Measurements from ENCODE around the gene BCKDK. TPM values are rescaled to one million over a fixed set of nuclear protein-coding genes. Genes with fewer than 3 reads are reported as not detected.

BCKDK gene
- total and polyA plus RNA-seq, 4 donors = 16.2 to 61.8 (median 33.9) TPM

GRCh38 chr16:31145398-31145990 lies 37.3 kb downstream of the BCKDK start:
- no peak for TF ChIP-seq CTCF (IDR thresholded peaks at IDR 0.05; ENCODE audit: control extremely low read depth, extremely low read depth)
- peaks cover 5 to 16% (median 9%) of the 10 kb centered on the region in 5 donors for H3K4me1 ChIP-seq (ENCODE audit: control insufficient read depth in 5 of 5, insufficient read depth in 5 of 5, low read length in 5 of 5)
- peaks cover 0 to 24% (median 15%) of the 10 kb centered on the region in 3 donors for H3K27me3 ChIP-seq (ENCODE audit: control insufficient read depth in 3 of 3, insufficient read depth in 3 of 3, low read length in 2 of 3)
- ATAC-seq (ENCODE audit: insufficient read depth, low FRiP score) = no peak
- no peak for DNase-seq
- no peaks in the 10 kb centered on the region for H3K9me3 ChIP-seq (ENCODE audit: control insufficient read depth in 4 of 4, insufficient read depth in 3 of 4, low read length in 3 of 4)
- no peaks in the 10 kb centered on the region for H3K36me3 ChIP-seq (ENCODE audit: control insufficient read depth in 4 of 4, insufficient read depth in 4 of 4, low read length in 4 of 4)
- no peak overlapping the region for H3K27ac ChIP-seq (ENCODE audit: low read depth in 1 of 2, low read length in 1 of 2)
- 77 to 78% methylated on average over 12 of the region's 12 CpGs for WGBS, 2 donors
- H3K9ac ChIP-seq (ENCODE audit: insufficient read depth in 1 of 2, low read length in 2 of 2) = no peak overlapping the region
- no peak overlapping the region for H3K4me3 ChIP-seq

- WGBS, 2 donors = 90 to 100% methylated on average over 3 of the region's 3 CpGs
These were observed 39.4 kb downstream of the BCKDK start for GRCh38 chr16:31147574-31147973.

GRCh38 chr16:31148281-31148728 lies 40.1 kb downstream of the BCKDK start:
- H3K27ac ChIP-seq (ENCODE audit: low read depth in 1 of 2, low read length in 1 of 2) = no peak overlapping the region
- no peak for TF ChIP-seq CTCF (IDR thresholded peaks at IDR 0.05; ENCODE audit: control extremely low read depth, extremely low read depth)
- no peaks in the 10 kb centered on the region for H3K4me1 ChIP-seq (ENCODE audit: control insufficient read depth in 5 of 5, insufficient read depth in 5 of 5, low read length in 5 of 5)
- DNase-seq (peak in 1 of 3 donors; percentile 20), ATAC-seq (ENCODE audit: insufficient read depth, low FRiP score) (peak; percentile 85)
- no peak overlapping the region for H3K4me3 ChIP-seq
- no peaks in the 10 kb centered on the region for H3K36me3 ChIP-seq (ENCODE audit: control insufficient read depth in 4 of 4, insufficient read depth in 4 of 4, low read length in 4 of 4)
- no peaks in the 10 kb centered on the region for H3K9me3 ChIP-seq (ENCODE audit: control insufficient read depth in 4 of 4, insufficient read depth in 3 of 4, low read length in 3 of 4)
- H3K9ac ChIP-seq (ENCODE audit: insufficient read depth in 1 of 2, low read length in 2 of 2) = no peak overlapping the region
- H3K27me3 ChIP-seq (ENCODE audit: control insufficient read depth in 3 of 3, insufficient read depth in 3 of 3, low read length in 2 of 3) = peaks cover 0 to 24% (median 15%) of the 10 kb centered on the region in 3 donors
- 26 to 43% methylated on average over 39 to 40 of the region's 40 CpGs for WGBS, 2 donors

More at GRCh38 chr16:31147574-31147973, 39.4 kb downstream of the BCKDK start:
- no peaks in the 10 kb centered on the region for H3K9me3 ChIP-seq (ENCODE audit: control insufficient read depth in 4 of 4, insufficient read depth in 3 of 4, low read length in 3 of 4)
- no peak overlapping the region for H3K4me3 ChIP-seq
- peaks cover 0 to 24% (median 15%) of the 10 kb centered on the region in 3 donors for H3K27me3 ChIP-seq (ENCODE audit: control insufficient read depth in 3 of 3, insufficient read depth in 3 of 3, low read length in 2 of 3)
- H3K36me3 ChIP-seq (ENCODE audit: control insufficient read depth in 4 of 4, insufficient read depth in 4 of 4, low read length in 4 of 4) = no peaks in the 10 kb centered on the region
- no peak for TF ChIP-seq CTCF (IDR thresholded peaks at IDR 0.05; ENCODE audit: control extremely low read depth, extremely low read depth)
- peaks cover 0 to 5% (median 0%) of the 10 kb centered on the region in 5 donors for H3K4me1 ChIP-seq (ENCODE audit: control insufficient read depth in 5 of 5, insufficient read depth in 5 of 5, low read length in 5 of 5)
- no peak for DNase-seq
- H3K9ac ChIP-seq (ENCODE audit: insufficient read depth in 1 of 2, low read length in 2 of 2) = no peak overlapping the region
- H3K27ac ChIP-seq (ENCODE audit: low read depth in 1 of 2, low read length in 1 of 2) = no peak overlapping the region
- no peak for ATAC-seq (ENCODE audit: insufficient read depth, low FRiP score)

Measured in lung (tissue), 12 donors.